Brain microvascular endothelial cell (primary cell): ENCODE results near the gene POU2F3.

Experiments
- DNase-seq: peaks from one replicate; pipeline ENCODE4 v3.0.0-alpha.2; 2020
- H3K27ac ChIP-seq: fragments of 250-450 bp; sonication (Bioruptor Pico); 2 replicates; pipeline ENCODE4 v1.5.1; 2020; ENCODE audit warnings: mild to moderate bottlenecking, moderate library complexity
- H3K27me3 ChIP-seq: fragments of 250-450 bp; sonication (Bioruptor Pico); replicated peaks from 2 replicates; pipeline ENCODE4 v1.5.1; 2020; ENCODE audit warnings: mild to moderate bottlenecking
- H3K36me3 ChIP-seq: fragments of 250-450 bp; sonication (Bioruptor Pico); replicated peaks from 2 replicates; pipeline ENCODE4 v1.5.1; 2020; ENCODE audit warnings: mild to moderate bottlenecking
- H3K4me3 ChIP-seq: 2 replicates; pipeline ENCODE4 v1.5.1; 2011; ENCODE audit warnings: low read depth, mild to moderate bottlenecking, control low read depth, low read length, moderate library complexity
- in situ Hi-C: cut with HindIII; loops from 2 replicates; pipeline ENCODE4 v1.10.0; 2017; ENCODE audit warnings: low sequenced_read_pairs, low pct_ligation_motif_present
- TF ChIP-seq, protein P1 (sequence below): IDR thresholded peaks from 2 replicates; pipeline ENCODE4 v1.5.1; 2011; ENCODE audit warnings: low read depth, mild to moderate bottlenecking, moderate library complexity, low read length, control low read depth, inconsistent platforms; ENCODE audit errors: missing control alignments

Gene POU2F3

DNA sequence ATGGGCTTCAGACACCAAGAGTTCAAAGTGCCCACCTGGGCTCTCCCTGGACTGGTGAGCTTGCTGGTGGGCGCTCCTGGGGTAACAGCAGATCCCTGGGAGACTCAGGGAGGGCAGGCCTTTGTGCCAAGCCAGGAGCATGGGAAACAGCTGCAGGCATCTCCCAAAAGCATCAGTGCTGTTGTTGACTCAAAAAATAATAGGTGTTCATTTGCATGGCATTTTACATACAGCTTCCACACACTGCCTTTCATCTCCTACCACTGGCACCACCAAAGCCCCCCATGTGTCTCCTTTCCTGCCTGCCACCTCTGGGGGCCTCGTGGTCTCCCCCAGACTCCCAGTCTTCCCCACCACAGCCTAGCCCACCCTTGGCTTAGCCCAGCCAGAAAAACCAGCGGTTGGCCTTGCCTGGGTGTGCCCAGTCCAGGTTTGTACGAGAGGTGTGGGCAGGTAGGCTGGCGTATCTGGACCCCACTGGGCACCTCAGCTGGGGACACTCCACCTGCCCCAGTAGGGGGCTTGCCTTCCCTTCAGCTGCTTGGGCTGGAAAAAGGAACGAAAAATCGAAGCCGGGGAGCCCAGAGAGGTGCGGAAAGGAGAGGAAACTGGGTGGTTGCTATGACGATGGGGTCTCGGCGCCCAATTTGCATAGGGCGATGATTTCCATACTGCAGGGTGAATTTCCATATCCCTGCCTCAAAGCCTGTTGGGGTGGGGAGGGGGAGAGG, 15.0 kb downstream of the POU2F3 start:
- H3K27me3 ChIP-seq = peaks cover 32% of the 10 kb centered on the region

DNA sequence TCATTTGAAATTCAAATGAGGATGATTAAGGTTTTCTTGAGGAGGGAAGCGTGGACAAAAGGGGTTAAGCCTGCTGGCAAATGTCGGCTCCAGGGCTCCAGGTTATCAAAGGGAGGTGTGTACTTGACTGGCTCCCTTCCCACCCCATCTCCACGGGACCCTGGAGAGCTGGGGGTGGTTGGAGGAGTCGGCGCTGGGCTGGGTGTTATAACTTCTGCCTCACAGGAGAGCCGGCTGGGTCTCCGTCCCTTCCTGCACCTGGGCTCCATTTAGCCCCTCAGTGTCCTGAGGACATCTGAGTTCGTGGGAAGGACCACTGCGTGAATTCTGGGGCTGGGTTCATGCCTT, 15.6 kb downstream of the POU2F3 start:
- Histone ChIP-seq H3K4me3 (no peak overlapping the region), H3K27me3 (peaks cover 32% of the 10 kb centered on the region), H3K36me3 (no peaks in the 10 kb centered on the region), H3K27ac (no peak overlapping the region)
- TF ChIP-seq, protein P1, sequence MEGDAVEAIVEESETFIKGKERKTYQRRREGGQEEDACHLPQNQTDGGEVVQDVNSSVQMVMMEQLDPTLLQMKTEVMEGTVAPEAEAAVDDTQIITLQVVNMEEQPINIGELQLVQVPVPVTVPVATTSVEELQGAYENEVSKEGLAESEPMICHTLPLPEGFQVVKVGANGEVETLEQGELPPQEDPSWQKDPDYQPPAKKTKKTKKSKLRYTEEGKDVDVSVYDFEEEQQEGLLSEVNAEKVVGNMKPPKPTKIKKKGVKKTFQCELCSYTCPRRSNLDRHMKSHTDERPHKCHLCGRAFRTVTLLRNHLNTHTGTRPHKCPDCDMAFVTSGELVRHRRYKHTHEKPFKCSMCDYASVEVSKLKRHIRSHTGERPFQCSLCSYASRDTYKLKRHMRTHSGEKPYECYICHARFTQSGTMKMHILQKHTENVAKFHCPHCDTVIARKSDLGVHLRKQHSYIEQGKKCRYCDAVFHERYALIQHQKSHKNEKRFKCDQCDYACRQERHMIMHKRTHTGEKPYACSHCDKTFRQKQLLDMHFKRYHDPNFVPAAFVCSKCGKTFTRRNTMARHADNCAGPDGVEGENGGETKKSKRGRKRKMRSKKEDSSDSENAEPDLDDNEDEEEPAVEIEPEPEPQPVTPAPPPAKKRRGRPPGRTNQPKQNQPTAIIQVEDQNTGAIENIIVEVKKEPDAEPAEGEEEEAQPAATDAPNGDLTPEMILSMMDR = no peak
- no peak for DNase-seq
- in situ Hi-C loops = no loop called here

More for the DNA sequence above, 15.0 kb downstream of the POU2F3 start:
- TF ChIP-seq, protein P1 = no peak
- in situ Hi-C loops = no loop called here
- DNase-seq = no peak
- Histone ChIP-seq H3K36me3 (no peaks in the 10 kb centered on the region), H3K27ac (no peak overlapping the region), H3K4me3 (no peak overlapping the region)

DNA sequence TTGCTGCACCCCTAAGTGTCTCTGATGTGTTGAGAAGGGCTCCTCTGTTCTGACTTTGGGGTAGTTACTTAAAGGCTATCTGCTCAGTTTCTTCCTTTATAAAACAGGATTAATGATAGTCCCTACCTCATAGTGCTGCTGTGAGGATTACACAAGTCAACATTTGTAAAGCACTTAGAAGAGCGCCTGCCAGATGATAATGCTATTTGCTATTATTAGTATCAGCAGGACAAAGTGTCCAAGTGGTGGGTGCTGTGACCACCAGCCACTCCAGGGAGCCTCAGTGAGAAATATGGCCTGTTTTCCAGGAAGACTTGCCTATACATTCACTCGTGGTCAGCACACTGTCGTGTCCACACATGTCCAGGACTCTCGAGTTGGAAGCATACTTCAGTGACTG, 16.2 kb downstream of the POU2F3 start:
- TF ChIP-seq, protein P1 = no peak
- Histone ChIP-seq H3K27me3 (peaks cover 32% of the 10 kb centered on the region), H3K36me3 (no peaks in the 10 kb centered on the region), H3K27ac (no peak overlapping the region), H3K4me3 (no peak overlapping the region)
- no peak for DNase-seq
- in situ Hi-C loops = no loop called here

DNA sequence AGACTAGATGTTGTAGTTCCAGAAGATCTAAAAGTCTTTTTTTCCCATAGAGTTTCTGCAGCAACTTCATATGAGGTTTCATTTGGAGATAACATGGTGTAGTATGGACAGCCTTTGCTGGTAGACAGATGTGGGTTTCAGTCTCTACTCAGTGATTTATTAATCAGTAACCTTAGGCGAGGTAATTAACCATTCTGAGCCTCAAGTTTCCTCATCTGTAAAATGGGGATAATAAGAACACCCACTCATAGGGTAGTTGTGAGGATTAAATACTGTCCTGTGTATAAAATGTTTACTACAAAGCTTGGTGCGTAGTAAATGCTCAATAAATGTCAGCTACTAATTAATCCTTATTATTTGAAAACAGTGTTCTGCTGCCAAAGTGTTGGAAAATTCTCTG, 16.8 kb downstream of the POU2F3 start:
- no peak for DNase-seq
- Histone ChIP-seq H3K4me3 (no peak overlapping the region), H3K36me3 (no peaks in the 10 kb centered on the region), H3K27ac (no peak overlapping the region), H3K27me3 (peaks cover 32% of the 10 kb centered on the region)
- TF ChIP-seq, protein P1 = no peak
- in situ Hi-C loops = no loop called here

DNA sequence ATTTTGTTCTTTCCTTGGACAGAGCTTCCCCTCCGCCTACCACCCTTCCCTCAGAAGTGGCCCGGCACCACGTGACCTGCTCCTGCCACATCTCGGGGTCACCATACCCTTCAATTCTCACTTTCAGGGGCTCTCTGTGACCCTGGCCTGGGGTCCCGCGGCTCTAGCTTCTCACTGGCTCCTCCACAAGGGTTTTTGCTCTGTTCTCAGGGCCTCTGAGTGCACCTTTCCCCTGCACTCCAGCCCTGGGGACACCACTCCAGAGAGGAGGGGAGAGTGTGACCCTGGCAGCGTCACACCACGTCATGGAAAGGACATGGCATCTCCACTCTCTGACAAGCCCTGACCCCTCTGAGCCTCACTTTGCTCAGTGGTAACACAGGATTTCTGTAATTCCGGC, 17.4 kb downstream of the POU2F3 start:
- DNase-seq = no peak
- TF ChIP-seq, protein P1 = no peak
- no peak overlapping the region for H3K27ac ChIP-seq
- H3K36me3 ChIP-seq = no peaks in the 10 kb centered on the region
- H3K4me3 ChIP-seq = no peak overlapping the region
- in situ Hi-C loops = no loop called here
- peaks cover 32% of the 10 kb centered on the region for H3K27me3 ChIP-seq

DNA sequence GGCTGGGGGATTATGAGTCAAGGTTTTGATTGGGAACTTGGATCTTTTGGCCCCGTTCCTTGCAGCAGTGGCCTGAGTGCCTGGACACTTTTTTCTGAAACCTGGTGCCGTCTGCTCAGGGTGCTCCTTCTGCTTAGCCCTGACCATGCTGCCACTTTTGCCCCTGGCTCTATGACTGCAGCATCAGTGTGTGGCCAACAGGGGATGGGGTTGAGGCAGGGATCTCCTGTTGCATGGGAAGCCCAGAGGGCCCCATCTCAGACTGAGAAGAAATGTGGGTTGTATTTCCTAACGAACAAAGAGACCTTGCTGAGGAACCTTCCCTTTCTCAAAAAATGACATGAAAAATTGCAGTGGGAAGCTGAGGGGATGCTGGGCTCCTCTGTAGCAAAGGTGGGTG, 18.7 kb downstream of the POU2F3 start:
- no peak overlapping the region for H3K4me3 ChIP-seq
- no peak overlapping the region for H3K27ac ChIP-seq
- TF ChIP-seq, protein P1 = peak; percentile 32
- in situ Hi-C loops = no loop called here
- H3K27me3 ChIP-seq = peaks cover 32% of the 10 kb centered on the region
- DNase-seq = no peak
- no peaks in the 10 kb centered on the region for H3K36me3 ChIP-seq
